ENCODE results near the gene APEH.

GRCh38 chr3:49652218-49652902, 21.8 kb upstream of the APEH start:
- TF ChIP-seq CTCF (IDR thresholded peaks at IDR 0.05) (no peak), POLR2A (IDR thresholded peaks at IDR 0.05) (no peak)

Measured in body of pancreas (tissue), 4 donors.